Measurements from ENCODE around the gene PRKN. TPM values are rescaled to one million over a fixed set of nuclear protein-coding genes. Genes with fewer than 3 reads are reported as not detected.

Gene PRKN
- total RNA-seq, 6 experiments from 2014 or later: 0.32 TPM; not detected in 5

DNA sequence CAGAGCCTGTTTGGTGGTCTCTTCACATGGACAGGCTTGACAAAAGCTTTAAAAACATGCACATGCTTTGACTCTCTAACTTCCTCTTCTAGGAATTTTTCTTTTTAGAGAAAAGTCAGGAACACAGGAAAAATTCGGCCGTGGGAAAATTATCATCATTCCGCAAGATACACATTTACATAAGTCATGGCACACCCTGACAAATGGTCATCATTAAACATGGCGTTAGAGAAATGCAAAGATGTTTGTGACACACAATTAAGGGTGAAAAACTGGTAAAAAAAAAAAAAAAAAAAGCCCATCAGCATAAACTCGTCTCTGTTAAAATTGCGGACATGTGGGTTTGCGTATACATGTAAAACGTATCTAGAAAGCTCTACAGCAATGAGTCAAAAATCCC lies 1319.5 kb downstream of the PRKN start:
- Mint-ChIP-seq H3K9me3 (no peaks in the 10 kb centered on the region), H3K27ac (no peak overlapping the region), H3K4me3 (no peak overlapping the region), H3K36me3 (ENCODE audit: low read depth) (no peaks in the 10 kb centered on the region), H3K27me3 (ENCODE audit: insufficient read depth) (peaks cover 3% of the 10 kb centered on the region), H3K4me1 (ENCODE audit: low read depth) (peaks cover 5% of the 10 kb centered on the region; the same call in 1 of the 2 replicates)
- TF ChIP-seq, protein P1, sequence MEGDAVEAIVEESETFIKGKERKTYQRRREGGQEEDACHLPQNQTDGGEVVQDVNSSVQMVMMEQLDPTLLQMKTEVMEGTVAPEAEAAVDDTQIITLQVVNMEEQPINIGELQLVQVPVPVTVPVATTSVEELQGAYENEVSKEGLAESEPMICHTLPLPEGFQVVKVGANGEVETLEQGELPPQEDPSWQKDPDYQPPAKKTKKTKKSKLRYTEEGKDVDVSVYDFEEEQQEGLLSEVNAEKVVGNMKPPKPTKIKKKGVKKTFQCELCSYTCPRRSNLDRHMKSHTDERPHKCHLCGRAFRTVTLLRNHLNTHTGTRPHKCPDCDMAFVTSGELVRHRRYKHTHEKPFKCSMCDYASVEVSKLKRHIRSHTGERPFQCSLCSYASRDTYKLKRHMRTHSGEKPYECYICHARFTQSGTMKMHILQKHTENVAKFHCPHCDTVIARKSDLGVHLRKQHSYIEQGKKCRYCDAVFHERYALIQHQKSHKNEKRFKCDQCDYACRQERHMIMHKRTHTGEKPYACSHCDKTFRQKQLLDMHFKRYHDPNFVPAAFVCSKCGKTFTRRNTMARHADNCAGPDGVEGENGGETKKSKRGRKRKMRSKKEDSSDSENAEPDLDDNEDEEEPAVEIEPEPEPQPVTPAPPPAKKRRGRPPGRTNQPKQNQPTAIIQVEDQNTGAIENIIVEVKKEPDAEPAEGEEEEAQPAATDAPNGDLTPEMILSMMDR (IDR thresholded peaks at IDR 0.05): no peak
- DNase-seq: no peak

DNA sequence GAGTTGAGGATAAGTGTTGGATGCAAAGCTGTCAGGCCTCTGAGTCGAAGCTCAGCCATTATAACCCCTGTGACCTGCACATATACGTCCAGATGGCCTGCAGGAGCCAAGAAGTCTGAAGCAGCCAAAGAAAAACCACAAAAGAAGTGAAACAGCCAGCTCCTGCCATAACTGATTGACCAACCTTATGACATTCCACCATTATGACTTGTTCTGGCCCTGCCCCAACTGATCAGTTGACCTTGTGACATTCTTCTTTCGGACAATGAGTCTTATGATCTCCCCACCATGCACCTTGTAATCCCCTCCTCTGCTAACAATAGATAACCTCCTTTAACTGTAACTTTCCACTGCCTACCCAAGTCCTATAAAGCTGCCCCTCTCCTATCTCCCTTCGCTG lies 1320.0 kb downstream of the PRKN start:
- Mint-ChIP-seq H3K36me3 (ENCODE audit: low read depth) (no peaks in the 10 kb centered on the region), H3K4me1 (ENCODE audit: low read depth) (peaks cover 5% of the 10 kb centered on the region; the same call in 1 of the 2 replicates), H3K27me3 (ENCODE audit: insufficient read depth) (peaks cover 3% of the 10 kb centered on the region), H3K4me3 (no peak overlapping the region), H3K27ac (no peak overlapping the region), H3K9me3 (no peaks in the 10 kb centered on the region)
- TF ChIP-seq, protein P1 (IDR thresholded peaks at IDR 0.05): no peak
- no peak for DNase-seq

DNA sequence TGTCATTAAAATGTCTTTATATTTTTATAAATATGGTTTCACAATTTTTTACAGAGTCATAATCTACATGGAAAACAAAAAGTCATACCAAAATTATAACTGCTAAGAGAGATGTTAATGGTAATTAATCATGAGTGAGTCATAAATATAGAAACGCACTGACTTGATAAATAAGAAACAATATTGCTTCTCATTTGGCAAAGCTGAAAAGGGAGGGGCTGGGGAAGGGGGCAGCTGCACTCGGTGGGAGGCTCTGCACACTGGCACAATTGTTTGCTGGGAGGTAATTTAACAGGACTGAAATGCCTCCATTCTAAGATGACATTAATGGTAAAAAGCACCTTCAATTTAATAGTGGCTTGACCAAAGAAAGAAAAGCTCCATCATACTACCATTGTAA lies 1320.5 kb downstream of the PRKN start:
- DNase-seq: no peak
- peaks cover 3% of the 10 kb centered on the region for H3K27me3 Mint-ChIP-seq (ENCODE audit: insufficient read depth)
- TF ChIP-seq, protein P1 (IDR thresholded peaks at IDR 0.05): no peak
- H3K36me3 Mint-ChIP-seq (ENCODE audit: low read depth): no peaks in the 10 kb centered on the region
- peaks cover 5% of the 10 kb centered on the region; the same call in 1 of the 2 replicates for H3K4me1 Mint-ChIP-seq (ENCODE audit: low read depth)
- H3K4me3 Mint-ChIP-seq: no peak overlapping the region
- no peak overlapping the region for H3K27ac Mint-ChIP-seq
- H3K9me3 Mint-ChIP-seq: no peaks in the 10 kb centered on the region

DNA sequence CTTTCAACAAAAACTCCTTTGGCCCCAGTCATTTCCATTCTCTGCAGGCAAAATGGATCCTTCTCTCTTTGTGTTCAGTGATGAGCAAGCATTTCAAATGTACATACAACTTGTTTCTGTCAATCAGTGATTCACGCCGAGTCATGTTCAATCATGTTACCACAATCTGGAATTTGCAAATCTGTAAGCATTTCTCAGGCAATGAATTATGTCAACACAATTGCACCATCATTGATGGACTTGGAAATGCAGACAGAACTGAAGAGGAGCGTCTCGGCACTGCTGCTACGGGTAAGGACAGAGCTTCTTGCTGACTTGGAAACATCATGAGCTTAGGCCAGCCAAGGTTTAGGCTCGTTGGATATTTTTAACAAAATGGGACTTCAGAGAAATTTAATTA lies 1320.9 kb downstream of the PRKN start:
- TF ChIP-seq, protein P1 (IDR thresholded peaks at IDR 0.05): no peak
- Mint-ChIP-seq H3K36me3 (ENCODE audit: low read depth) (no peaks in the 10 kb centered on the region), H3K4me3 (no peak overlapping the region), H3K27me3 (ENCODE audit: insufficient read depth) (peaks cover 3% of the 10 kb centered on the region), H3K9me3 (no peaks in the 10 kb centered on the region), H3K4me1 (ENCODE audit: low read depth) (peaks cover 5% of the 10 kb centered on the region; the same call in 1 of the 2 replicates), H3K27ac (no peak overlapping the region)
- DNase-seq: no peak

DNA sequence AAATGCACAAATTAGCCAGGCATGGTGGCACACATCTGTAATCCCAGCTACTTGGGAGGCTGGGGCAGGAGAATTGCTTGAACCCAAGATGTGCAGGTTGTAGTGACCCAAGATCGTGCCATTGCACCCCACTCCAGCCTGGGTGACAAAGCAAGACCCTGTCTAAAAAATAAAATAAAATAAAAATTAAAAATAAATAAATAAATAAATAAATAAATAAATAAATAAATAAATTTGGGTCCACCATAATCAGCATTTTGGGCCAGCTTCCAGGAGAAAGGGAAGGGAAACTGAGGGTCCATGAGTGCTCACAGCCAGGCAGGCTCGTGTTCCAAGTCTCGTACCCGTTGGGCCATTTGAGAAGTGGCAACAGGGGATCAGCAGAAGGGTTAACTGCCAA lies 1322.1 kb downstream of the PRKN start:
- Mint-ChIP-seq H3K27me3 (ENCODE audit: insufficient read depth) (peaks cover 3% of the 10 kb centered on the region), H3K27ac (no peak overlapping the region), H3K4me3 (no peak overlapping the region), H3K36me3 (ENCODE audit: low read depth) (no peaks in the 10 kb centered on the region), H3K4me1 (ENCODE audit: low read depth) (peaks cover 5% of the 10 kb centered on the region; the same call in 1 of the 2 replicates), H3K9me3 (no peaks in the 10 kb centered on the region)
- no peak for DNase-seq
- TF ChIP-seq, protein P1 (IDR thresholded peaks at IDR 0.05): no peak

DNA sequence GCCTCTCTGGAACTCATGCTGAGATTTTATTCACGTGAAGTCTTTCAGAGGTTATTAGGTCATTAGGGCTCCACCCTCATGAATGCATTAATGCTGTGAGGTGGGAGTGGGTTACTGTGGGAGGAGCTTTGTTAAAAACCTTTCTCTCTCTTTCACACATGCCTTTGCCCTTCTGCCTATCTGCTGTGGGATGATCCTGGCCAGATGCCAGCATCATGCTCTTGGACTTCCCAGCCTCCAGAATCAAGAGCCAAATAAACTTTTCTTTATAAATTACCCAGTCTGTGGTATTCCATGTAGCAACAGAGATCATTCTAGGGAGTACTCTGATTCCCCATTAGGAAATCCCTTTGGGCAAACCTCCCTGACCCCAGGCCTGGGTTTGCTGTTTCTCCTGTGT lies 1323.8 kb downstream of the PRKN start:
- peaks cover 3% of the 10 kb centered on the region for H3K27me3 Mint-ChIP-seq (ENCODE audit: insufficient read depth)
- no peak overlapping the region for H3K4me3 Mint-ChIP-seq
- DNase-seq: no peak
- no peaks in the 10 kb centered on the region for H3K9me3 Mint-ChIP-seq
- peaks cover 5% of the 10 kb centered on the region; the same call in 1 of the 2 replicates for H3K4me1 Mint-ChIP-seq (ENCODE audit: low read depth)
- no peaks in the 10 kb centered on the region for H3K36me3 Mint-ChIP-seq (ENCODE audit: low read depth)
- TF ChIP-seq, protein P1 (IDR thresholded peaks at IDR 0.05): no peak
- H3K27ac Mint-ChIP-seq: no peak overlapping the region
